ENCODE data around the gene PIGV.

DNA sequence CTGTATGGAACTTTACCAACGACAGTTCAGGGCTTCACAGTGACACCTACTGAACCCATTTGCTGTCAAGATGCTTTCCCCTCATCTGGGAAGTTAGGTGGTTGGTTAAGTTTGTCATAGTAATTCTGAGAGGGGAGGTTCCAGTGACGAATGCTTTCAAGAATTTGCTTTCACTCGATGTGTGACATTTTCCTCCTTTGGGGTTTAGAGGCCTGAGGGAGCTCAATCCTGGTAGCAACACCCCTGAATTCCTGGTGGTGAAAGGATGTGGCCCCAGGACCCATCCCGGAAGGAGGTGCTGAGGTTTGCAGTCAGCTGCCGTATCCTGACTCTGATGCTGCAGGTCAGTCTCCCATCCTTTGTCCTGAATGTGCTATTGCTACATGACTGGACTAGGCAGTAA lies 2.8 kb downstream of the PIGV start:
- TF ChIP-seq, protein P1, sequence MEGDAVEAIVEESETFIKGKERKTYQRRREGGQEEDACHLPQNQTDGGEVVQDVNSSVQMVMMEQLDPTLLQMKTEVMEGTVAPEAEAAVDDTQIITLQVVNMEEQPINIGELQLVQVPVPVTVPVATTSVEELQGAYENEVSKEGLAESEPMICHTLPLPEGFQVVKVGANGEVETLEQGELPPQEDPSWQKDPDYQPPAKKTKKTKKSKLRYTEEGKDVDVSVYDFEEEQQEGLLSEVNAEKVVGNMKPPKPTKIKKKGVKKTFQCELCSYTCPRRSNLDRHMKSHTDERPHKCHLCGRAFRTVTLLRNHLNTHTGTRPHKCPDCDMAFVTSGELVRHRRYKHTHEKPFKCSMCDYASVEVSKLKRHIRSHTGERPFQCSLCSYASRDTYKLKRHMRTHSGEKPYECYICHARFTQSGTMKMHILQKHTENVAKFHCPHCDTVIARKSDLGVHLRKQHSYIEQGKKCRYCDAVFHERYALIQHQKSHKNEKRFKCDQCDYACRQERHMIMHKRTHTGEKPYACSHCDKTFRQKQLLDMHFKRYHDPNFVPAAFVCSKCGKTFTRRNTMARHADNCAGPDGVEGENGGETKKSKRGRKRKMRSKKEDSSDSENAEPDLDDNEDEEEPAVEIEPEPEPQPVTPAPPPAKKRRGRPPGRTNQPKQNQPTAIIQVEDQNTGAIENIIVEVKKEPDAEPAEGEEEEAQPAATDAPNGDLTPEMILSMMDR (IDR thresholded peaks at IDR 0.05; ENCODE audit: insufficient read depth, low read depth, low read length) = no peak
- no peak for TF ChIP-seq EZH2 (IDR thresholded peaks at IDR 0.05; ENCODE audit: insufficient read depth, low read length)

Data from astrocyte (in vitro differentiated cells and primary cell).